Motor neuron (in vitro differentiated cells): ENCODE measurements around the gene MMP17. TPM values are rescaled to one million over a fixed set of nuclear protein-coding genes. Genes with fewer than 3 reads are reported as not detected.
A peak's percentile ranks its signal among the peaks of the same experiment; 100 is the strongest.

Experiments used
- ATAC-seq, 8 experiments: fragments of 200-7000 bp; cut with Tn5 transposase; replicated peaks in 6 of 8; 2 replicates each; pipeline ENCODE4 v1.8.0; 2021; ENCODE audit warnings: mild to moderate bottlenecking in 8 of 8, moderate library complexity in 8 of 8
- H3K27ac ChIP-seq, 2 donors: fragments of 250-450 bp; sonication (Bioruptor Pico); 2 replicates each; pipeline ENCODE4 v1.9.0; 2021; ENCODE audit warnings: antibody characterized with exemption in 2 of 2, mild to moderate bottlenecking in 2 of 2, moderate library complexity in 1 of 2
- H3K4me1 ChIP-seq, 2 donors: fragments of 250-450 bp; sonication (Bioruptor Pico); replicated peaks in 1 of 2; 2 replicates each; pipeline ENCODE4 v1.6.1; 2021; ENCODE audit warnings: antibody characterized with exemption in 2 of 2, mild to moderate bottlenecking in 2 of 2, moderate library complexity in 1 of 2
- H3K4me3 ChIP-seq, 5 donors: fragments of 250-450 bp; sonication (Bioruptor Pico); 2 replicates each; pipeline ENCODE4 v1.9.0; 2021; ENCODE audit warnings: antibody characterized with exemption in 5 of 5, mild to moderate bottlenecking in 5 of 5, moderate library complexity in 4 of 5
- WGBS, 10 experiments: fragments of 450-650 bp; shearing (Covaris generic); methylation state at CpG; one replicate each; pipeline ENCODE4 v1.0.0; 2022; 5-methylcytosine and 5-hydroxymethylcytosine counted together
- in situ Hi-C, 9 experiments: fragments of 400-800 bp; cut with MboI; loops; one replicate each; pipeline ENCODE4 v1.15.0; 2021; ENCODE audit warnings: low sequenced_read_pairs in 9 of 9, low pct_unique_long_range_greater_than_20kb in 2 of 9; ENCODE audit not compliant: unreplicated experiment in 9 of 9
- total RNA-seq, 8 experiments: library from RNA; unstranded; fragments of 300-600 nt; gene quantifications; 2 replicates each; pipeline versions ENCODE4 v1.2.3 to v1.2.4, GENCODE V29; 2022

MMP17 gene
- total RNA-seq, 8 experiments from 2014 or later: 8.2 to 118 (median 15.3) TPM

GRCh38 chr12:131856366-131857097 is 28.3 kb downstream of the MMP17 start:
- WGBS, 10 experiments: 40 to 88% (median 86%) methylated on average over 1 to 7 of the region's 10 CpGs; no CpG with 5 or more reads in 2 of the 10 experiments
- H3K4me1 ChIP-seq: peaks cover 24 to 29% of the 10 kb centered on the region in 2 donors
- no peak overlapping the region for H3K4me3 ChIP-seq
- no peak overlapping the region for H3K27ac ChIP-seq
- in situ Hi-C loops: no loop called here
- ATAC-seq: no peak

- no peak overlapping the region for H3K27ac ChIP-seq
- H3K4me1 ChIP-seq: peaks cover 32 to 33% of the 10 kb centered on the region in 2 donors
- in situ Hi-C loops: no loop called here
- 83 to 94% (median 89%) methylated on average over 4 to 16 of the region's 21 CpGs; no CpG with 5 or more reads in 6 of the 10 experiments for WGBS, 10 experiments
- H3K4me3 ChIP-seq: no peak overlapping the region
- ATAC-seq: no peak
These were observed 30.0 kb downstream of the MMP17 start for GRCh38 chr12:131857908-131858850.

- peaks cover 41% of the 10 kb centered on the region in 2 donors for H3K4me1 ChIP-seq
- H3K27ac ChIP-seq: peak overlapping the region; percentile 87 to 95
- peak; percentile 71 to 91 (median 88) for ATAC-seq
- in situ Hi-C loops: no loop called here
- WGBS, 10 experiments: 5 to 35% (median 13%) methylated on average over 1 to 10 of the region's 22 CpGs; no CpG with 5 or more reads in 1 of the 10 experiments
- H3K4me3 ChIP-seq: no peak overlapping the region
These were observed 32.5 kb downstream of the MMP17 start for GRCh38 chr12:131860472-131861260.

- ATAC-seq: no peak
- Histone ChIP-seq H3K27ac (peak overlapping the region; percentile 87 to 95), H3K4me1 (peaks cover 36% of the 10 kb centered on the region in 2 donors), H3K4me3 (no peak overlapping the region)
- in situ Hi-C loops: no loop called here
- WGBS, 10 experiments: 75 to 100% (median 90%) methylated on average over 1 to 4 of the region's 12 CpGs; no CpG with 5 or more reads in 1 of the 10 experiments
These were observed 33.3 kb downstream of the MMP17 start for GRCh38 chr12:131861261-131862083.

GRCh38 chr12:131862084-131862441 is 33.9 kb downstream of the MMP17 start:
- WGBS, 10 experiments: 60 to 100% methylated on average over 1 to 2 of the region's 4 CpGs; no CpG with 5 or more reads in 8 of the 10 experiments
- in situ Hi-C loops: no loop called here
- Histone ChIP-seq H3K27ac (peak overlapping the region in 1 of 2 donors; percentile 95), H3K4me1 (peaks cover 36% of the 10 kb centered on the region in 2 donors), H3K4me3 (no peak overlapping the region)
- ATAC-seq: no peak

GRCh38 chr12:131862600-131862993 is 34.4 kb downstream of the MMP17 start:
- no peak for ATAC-seq
- Histone ChIP-seq H3K4me1 (peaks cover 36% of the 10 kb centered on the region in 2 donors), H3K27ac (peak overlapping the region; percentile 11 to 95), H3K4me3 (no peak overlapping the region)
- 25 to 100% (median 56%) methylated on average over 1 to 13 of the region's 14 CpGs; no CpG with 5 or more reads in 4 of the 10 experiments for whole genome bisulfite sequencing, 10 experiments
- in situ Hi-C loops: no loop called here

- WGBS, 10 experiments: 33 to 40% methylated on average over 1 to 3 of the region's 20 CpGs; no CpG with 5 or more reads in 8 of the 10 experiments
- in situ Hi-C loops: no loop called here
- peak overlapping the region; percentile 26 to 95 for H3K27ac ChIP-seq
- H3K4me3 ChIP-seq: no peak overlapping the region
- peaks cover 36% of the 10 kb centered on the region in 2 donors for H3K4me1 ChIP-seq
- ATAC-seq: peak in 3 of 8 experiments; percentile 2 to 19 (median 5)
These were observed 35.0 kb downstream of the MMP17 start for GRCh38 chr12:131862994-131863710.

- H3K4me1 ChIP-seq: peaks cover 36% of the 10 kb centered on the region in 2 donors
- no peak for ATAC-seq
- WGBS, 10 experiments: 63 to 100% (median 90%) methylated on average over 1 to 17 of the region's 24 CpGs
- in situ Hi-C loops: no loop called here
- peak overlapping the region; percentile 26 to 95 for H3K27ac ChIP-seq
- no peak overlapping the region for H3K4me3 ChIP-seq
These were observed 35.7 kb downstream of the MMP17 start for GRCh38 chr12:131863711-131864396.

- no peak overlapping the region for H3K4me3 ChIP-seq
- peaks cover 36% of the 10 kb centered on the region in 2 donors for H3K4me1 ChIP-seq
- 46 to 98% (median 76%) methylated on average over 1 to 8 of the region's 8 CpGs; no CpG with 5 or more reads in 1 of the 10 experiments for WGBS, 10 experiments
- ATAC-seq: no peak
- H3K27ac ChIP-seq: no peak overlapping the region
- in situ Hi-C loops: no loop called here
These were observed 36.3 kb downstream of the MMP17 start for GRCh38 chr12:131864469-131864868.

- Histone ChIP-seq H3K4me1 (peaks cover 30 to 31% of the 10 kb centered on the region in 2 donors), H3K4me3 (no peak overlapping the region), H3K27ac (no peak overlapping the region)
- ATAC-seq: peak in 1 of 8 experiments; percentile 7
- WGBS, 10 experiments: 57 to 100% (median 93%) methylated on average over 1 to 16 of the region's 20 CpGs
- in situ Hi-C loops: no loop called here
These were observed 37.1 kb downstream of the MMP17 start for GRCh38 chr12:131865180-131865875.
